Neuronal stem cell (in vitro differentiated cells): ENCODE data around the gene NLGN3.

Source experiments
- DNase-seq: peaks from one replicate; pipeline ENCODE4 v3.0.0-alpha.2; 2013; ENCODE audit warnings: low spot score
- H2AFZ ChIP-seq: one replicate; pipeline ENCODE4 v1.6.1; 2013; ENCODE audit warnings: mild to moderate bottlenecking, low read length, inconsistent platforms
- H2AK5ac ChIP-seq: 2 replicates; pipeline ENCODE4 v1.6.1; 2013; ENCODE audit warnings: low read depth, mild to moderate bottlenecking, inconsistent platforms, low read length, moderate library complexity, mixed read lengths
- H2BK120ac ChIP-seq: 2 replicates; pipeline ENCODE4 v1.6.1; 2013; ENCODE audit warnings: low read depth, mild to moderate bottlenecking, inconsistent platforms, low read length, moderate library complexity, mixed read lengths
- H2BK12ac ChIP-seq: one replicate; pipeline ENCODE4 v1.6.1; 2013; ENCODE audit warnings: low read length, inconsistent platforms
- H2BK15ac ChIP-seq: 2 replicates; pipeline ENCODE4 v1.6.1; 2013; ENCODE audit warnings: mild to moderate bottlenecking, low read length, inconsistent platforms, mixed read lengths
- H2BK5ac ChIP-seq: one replicate; pipeline ENCODE4 v1.6.1; 2013; ENCODE audit warnings: inconsistent platforms, mild to moderate bottlenecking, low read length, moderate library complexity
- H3K14ac ChIP-seq: one replicate; pipeline ENCODE4 v1.6.1; 2013; ENCODE audit warnings: low read length, inconsistent platforms
- H3K18ac ChIP-seq: 2 replicates; pipeline ENCODE4 v1.6.1; 2013; ENCODE audit warnings: low read length, inconsistent platforms
- H3K23ac ChIP-seq: 2 replicates; pipeline ENCODE4 v1.6.1; 2013; ENCODE audit warnings: low read depth, mild to moderate bottlenecking, mixed read lengths, low read length, inconsistent platforms; ENCODE audit not compliant: poor library complexity
- H3K27ac ChIP-seq: replicated peaks from 3 replicates; pipeline ENCODE4 v1.5.1; 2013; ENCODE audit warnings: low read length, inconsistent platforms
- H3K27me3 ChIP-seq, 3 experiments: 2 replicates each; pipeline ENCODE4 v1.6.1; 2013; ENCODE audit warnings: low read length in 3 of 3, mild to moderate bottlenecking in 2 of 3, inconsistent platforms in 1 of 3, low read depth in 1 of 3, mixed read lengths in 1 of 3, moderate library complexity in 1 of 3; ENCODE audit not compliant: control insufficient read depth in 3 of 3, insufficient read depth in 3 of 3
- H3K36me3 ChIP-seq, 2 donors: replicated peaks in 1 of 2; 2 replicates each; pipeline ENCODE4 v1.6.1; 2013; ENCODE audit warnings: low read length in 2 of 2; ENCODE audit not compliant: control insufficient read depth in 2 of 2, insufficient read depth in 2 of 2
- H3K4ac ChIP-seq: 2 replicates; pipeline ENCODE4 v1.6.1; 2013; ENCODE audit warnings: inconsistent platforms, mild to moderate bottlenecking, low read length, moderate library complexity
- H3K4me1 ChIP-seq, 2 donors: 1 replicate in 1 of 2; 2 replicates in 1 of 2; pipeline ENCODE4 v1.6.1; 2013; ENCODE audit warnings: low read length in 2 of 2, low read depth in 1 of 2; ENCODE audit not compliant: control insufficient read depth in 2 of 2, insufficient read depth in 1 of 2
- H3K4me2 ChIP-seq: one replicate; pipeline ENCODE4 v1.6.1; 2013; ENCODE audit warnings: mild to moderate bottlenecking, low read length, inconsistent platforms; ENCODE audit not compliant: insufficient read depth, poor library complexity, severe bottlenecking
- H3K4me3 ChIP-seq, 2 donors: 2 replicates each; pipeline ENCODE4 v1.5.1; 2013; ENCODE audit warnings: low read length in 2 of 2, mild to moderate bottlenecking in 2 of 2, inconsistent platforms in 1 of 2, moderate library complexity in 1 of 2
- H3K79me1 ChIP-seq: one replicate; pipeline ENCODE4 v1.6.1; 2013; ENCODE audit warnings: low read depth, mild to moderate bottlenecking, inconsistent platforms, low read length, moderate library complexity
- H3K9ac ChIP-seq: one replicate; pipeline ENCODE4 v1.6.1; 2013; ENCODE audit warnings: mild to moderate bottlenecking, low read depth, low read length, inconsistent platforms; ENCODE audit not compliant: poor library complexity
- H3K9me3 ChIP-seq, 2 donors: replicated peaks in 1 of 2; 2 replicates each; pipeline versions ENCODE3 to v1.6.1; 2013; ENCODE audit warnings: low read length in 2 of 2, mild to moderate bottlenecking in 2 of 2, inconsistent platforms in 1 of 2, low read depth in 1 of 2, mixed read lengths in 1 of 2, moderate library complexity in 1 of 2; ENCODE audit not compliant: control insufficient read depth in 2 of 2, insufficient read depth in 1 of 2
- H4K8ac ChIP-seq: one replicate; pipeline ENCODE4 v1.6.1; 2013; ENCODE audit warnings: low read depth, mild to moderate bottlenecking, inconsistent platforms, low read length, moderate library complexity
- H4K91ac ChIP-seq: one replicate; pipeline ENCODE4 v1.6.1; 2013; ENCODE audit warnings: low read length, low read depth, mild to moderate bottlenecking, inconsistent platforms; ENCODE audit not compliant: poor library complexity
- WGBS, 2 donors: extraction: QIAGEN DNeasy Blood & Tissue Kit; methylation state at CpG; one replicate each; pipeline ENCODE4 v1.1.7; 2013; ENCODE audit warnings: missing lambda C conversion rate in 2 of 2, mixed read lengths in 1 of 2; ENCODE audit not compliant: insufficient read length in 2 of 2, insufficient replicate concordance in 1 of 2; ENCODE audit errors: extremely low coverage in 2 of 2; 5-methylcytosine and 5-hydroxymethylcytosine counted together

Gene NLGN3

DNA sequence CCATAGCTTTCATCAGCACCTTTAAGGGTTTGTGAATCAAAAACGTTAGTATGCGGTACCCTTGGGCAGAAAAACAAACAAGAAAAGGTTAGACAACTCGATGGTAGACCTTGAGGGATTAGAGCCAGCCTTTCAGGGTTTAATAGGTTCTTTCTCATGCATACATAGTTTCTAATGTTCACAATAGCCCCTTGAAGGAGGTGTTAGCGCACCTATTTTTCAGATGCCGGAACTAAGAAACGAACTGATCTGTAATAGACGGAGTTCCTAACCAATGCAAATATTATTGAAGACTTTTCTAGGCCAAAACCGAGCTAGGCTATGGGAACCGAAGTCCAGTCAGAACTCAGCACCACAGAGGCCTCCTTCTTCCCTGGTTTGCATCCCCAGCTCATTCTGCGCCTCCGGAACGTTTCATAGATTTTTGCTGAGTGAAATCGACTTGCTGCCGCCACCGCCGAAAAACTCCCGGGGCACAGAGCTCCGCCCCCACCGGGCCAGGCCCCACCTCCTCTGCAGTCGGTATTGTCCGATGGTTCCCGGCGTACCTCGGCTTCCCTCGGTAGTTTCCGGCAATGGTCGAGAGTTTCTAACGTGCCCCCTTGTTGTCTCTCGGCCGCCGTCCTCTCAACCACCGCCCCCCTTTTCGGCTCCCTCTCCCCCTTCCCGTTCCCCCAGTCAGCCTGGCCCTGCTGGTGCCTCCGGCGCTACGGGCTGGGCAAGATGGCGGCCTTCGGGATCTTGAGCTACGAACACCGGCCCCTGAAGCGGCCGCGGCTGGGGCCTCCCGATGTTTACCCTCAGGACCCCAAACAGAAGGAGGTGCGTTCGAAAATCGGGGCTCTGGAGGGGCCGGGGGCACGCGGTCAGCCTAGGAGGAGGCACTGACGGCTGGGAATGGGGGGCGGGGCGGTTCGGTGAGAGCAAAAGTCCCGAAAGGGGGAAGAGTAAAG lies 26.3 kb upstream of the NLGN3 start, which contains the start of gene MED12:
Gene MED12, plus strand, starts transcription at position 565 of the 953 bp plus-strand sequence. Its CDS starts 159 bp downstream, at position 724.
- H4K91ac ChIP-seq: no peak within 1 kb of the TSS
- WGBS, 2 donors: no CpG with 5 or more reads among the region's 56 CpGs
- peak; percentile 77 for DNase-seq
- H4K8ac ChIP-seq: no peak within 1 kb of the TSS
- H2BK120ac ChIP-seq: no peak within 1 kb of the TSS
- H2BK5ac ChIP-seq: no peak within 1 kb of the TSS
- peak within 1 kb of the TSS; percentile 54 for H3K4me2 ChIP-seq
- no peaks in the 10 kb centered on the region for H3K9me3 ChIP-seq
- no peak within 1 kb of the TSS for H2BK15ac ChIP-seq
- H3K14ac ChIP-seq: no peak within 1 kb of the TSS
- H3K4ac ChIP-seq: no peak within 1 kb of the TSS
- peaks cover 3 to 5% of the 10 kb centered on the region in 2 donors for H3K4me1 ChIP-seq
- peak within 1 kb of the TSS; percentile 93 for H2AFZ ChIP-seq
- H2BK12ac ChIP-seq: no peak within 1 kb of the TSS
- H3K36me3 ChIP-seq: peaks cover 22 to 37% of the 10 kb centered on the region in 2 donors
- H3K9ac ChIP-seq: peak within 1 kb of the TSS; percentile 81
- peak within 1 kb of the TSS; percentile 46 for H3K27ac ChIP-seq
- no peak within 1 kb of the TSS for H3K23ac ChIP-seq
- peaks cover 2% of the 10 kb centered on the region for H3K79me1 ChIP-seq
- peak within 1 kb of the TSS; percentile 90 for H3K18ac ChIP-seq
- H3K27me3 ChIP-seq: no peaks in the 10 kb centered on the region
- H2AK5ac ChIP-seq: no peak within 1 kb of the TSS
- peak within 1 kb of the TSS; percentile 64 to 87 for H3K4me3 ChIP-seq

DNA sequence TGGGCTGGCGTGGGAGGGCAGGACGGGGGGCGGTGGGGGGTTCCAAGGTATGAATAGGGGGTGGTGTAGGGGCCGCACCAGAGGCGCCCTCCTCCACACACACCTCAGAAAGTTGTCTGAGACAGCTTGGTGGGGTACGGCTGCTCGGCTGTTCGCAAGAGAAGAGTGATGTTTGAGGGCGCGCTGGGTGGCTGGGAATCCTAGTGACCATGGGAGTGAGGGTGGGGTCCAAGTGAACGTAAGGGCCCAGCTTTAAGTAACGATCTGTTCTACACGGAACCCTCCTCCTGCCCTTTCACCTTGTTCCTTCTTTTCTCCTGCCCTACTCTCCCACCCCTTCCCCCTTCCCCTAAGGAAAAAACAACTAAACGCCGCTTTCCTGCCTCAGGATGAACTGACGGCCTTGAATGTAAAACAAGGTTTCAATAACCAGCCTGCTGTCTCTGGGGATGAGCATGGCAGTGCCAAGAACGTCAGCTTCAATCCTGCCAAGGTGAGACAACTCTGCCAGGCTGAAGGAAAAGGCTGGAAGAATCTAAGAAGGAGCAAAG lies 25.6 kb upstream of the NLGN3 start:
- no peak overlapping the region for H3K4ac ChIP-seq
- H3K9ac ChIP-seq: peak overlapping the region; percentile 81
- no peak overlapping the region for H4K8ac ChIP-seq
- no peak overlapping the region for H2BK120ac ChIP-seq
- no peak overlapping the region for H3K27ac ChIP-seq
- no peak overlapping the region for H2BK15ac ChIP-seq
- no peak overlapping the region for H3K23ac ChIP-seq
- H2BK12ac ChIP-seq: no peak overlapping the region
- no peak for DNase-seq
- H3K4me2 ChIP-seq: peak overlapping the region; percentile 46
- H3K4me1 ChIP-seq: peaks cover 3 to 5% of the 10 kb centered on the region in 2 donors
- H2BK5ac ChIP-seq: no peak overlapping the region
- peaks cover 28 to 44% of the 10 kb centered on the region in 2 donors for H3K36me3 ChIP-seq
- H3K9me3 ChIP-seq: no peaks in the 10 kb centered on the region
- peak overlapping the region; percentile 93 for H2AFZ ChIP-seq
- no peak overlapping the region for H3K14ac ChIP-seq
- H3K79me1 ChIP-seq: peaks cover 2% of the 10 kb centered on the region
- no CpG with 5 or more reads among the region's 17 CpGs for WGBS, 2 donors
- H3K4me3 ChIP-seq: peak overlapping the region; percentile 64 to 87
- no peaks in the 10 kb centered on the region for H3K27me3 ChIP-seq
- no peak overlapping the region for H4K91ac ChIP-seq
- H2AK5ac ChIP-seq: no peak overlapping the region
- no peak overlapping the region for H3K18ac ChIP-seq

DNA sequence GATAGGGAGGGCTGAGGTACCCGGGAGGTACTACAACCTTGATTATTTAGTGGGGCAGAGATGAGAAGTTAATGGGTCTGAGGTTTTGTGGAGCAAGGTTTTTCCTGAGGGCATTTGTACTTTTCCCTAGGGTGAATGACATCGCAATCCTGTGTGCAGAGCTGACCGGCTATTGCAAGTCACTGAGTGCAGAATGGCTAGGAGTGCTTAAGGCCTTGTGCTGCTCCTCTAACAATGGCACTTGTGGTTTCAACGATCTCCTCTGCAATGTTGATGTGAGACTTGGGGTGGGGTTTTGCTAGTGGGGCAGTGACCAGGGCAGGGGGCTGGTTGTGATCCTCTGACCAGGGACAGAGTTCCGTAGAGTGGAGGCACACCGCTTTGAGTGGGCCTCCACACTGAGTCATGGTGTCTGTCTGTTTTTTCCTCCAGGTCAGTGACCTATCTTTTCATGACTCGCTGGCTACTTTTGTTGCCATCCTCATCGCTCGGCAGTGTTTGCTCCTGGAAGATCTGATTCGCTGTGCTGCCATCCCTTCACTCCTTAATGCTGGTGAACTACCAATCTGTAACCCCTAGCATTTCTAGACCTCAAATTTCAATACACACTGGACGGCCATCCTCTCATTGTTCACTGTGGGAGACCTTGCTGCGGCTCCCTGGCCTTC lies 16.3 kb upstream of the NLGN3 start:
- Histone ChIP-seq H3K23ac (no peak overlapping the region), H2BK15ac (no peak overlapping the region), H3K4me2 (no peak overlapping the region), H3K9ac (no peak overlapping the region), H2BK120ac (no peak overlapping the region), H3K9me3 (no peaks in the 10 kb centered on the region), H4K8ac (no peak overlapping the region), H2BK12ac (no peak overlapping the region), H3K14ac (no peak overlapping the region), H3K4me3 (no peak overlapping the region), H2BK5ac (no peak overlapping the region), H2AK5ac (no peak overlapping the region), H2AFZ (no peak overlapping the region), H3K18ac (no peak overlapping the region), H3K4ac (no peak overlapping the region), H3K79me1 (peaks cover 2% of the 10 kb centered on the region), H3K27ac (no peak overlapping the region), H4K91ac (no peak overlapping the region), H3K4me1 (peaks cover 0 to 3% of the 10 kb centered on the region in 2 donors), H3K27me3 (no peaks in the 10 kb centered on the region), H3K36me3 (peaks cover 66 to 94% of the 10 kb centered on the region in 2 donors)
- WGBS, 2 donors: no CpG with 5 or more reads among the region's 12 CpGs
- no peak for DNase-seq
